ENCODE data around the gene SUN3.
"Not testable (repeated sequence)": the region's sequence is repeated elsewhere in the genome, so short reads cannot be mapped to it uniquely, and the experiment has no call there.

Gene SUN3

GRCh38 chr7:47943676-47944474 lies 85.0 kb downstream of the SUN3 start:
- DNase-seq = no peak

GRCh38 chr7:47942651-47943050 lies 86.3 kb downstream of the SUN3 start:
- DNase-seq = not testable (repeated sequence)

- no peak for DNase-seq
Measured at GRCh38 chr7:47942132-47942531, 86.8 kb downstream of the SUN3 start.

GRCh38 chr7:47941136-47941844 lies 87.6 kb downstream of the SUN3 start:
- no peak for DNase-seq

- no peak for DNase-seq
Measured at GRCh38 chr7:47940088-47941013, 88.6 kb downstream of the SUN3 start.

GRCh38 chr7:47939425-47940036 lies 89.4 kb downstream of the SUN3 start:
- no peak for DNase-seq

GRCh38 chr7:47938574-47939165 lies 90.2 kb downstream of the SUN3 start:
- DNase-seq = no peak

- DNase-seq = no peak
Measured at GRCh38 chr7:47937711-47938573, 91.0 kb downstream of the SUN3 start.
